MCF 10A (cell line): ENCODE data around the gene FOXP4. TPM values are rescaled to one million over a fixed set of nuclear protein-coding genes. Genes with fewer than 3 reads are reported as not detected.

Experiments used
- BruUV-seq: library from RNA; stranded (reverse); fragments of 400-500 nt; replicated peaks from 2 replicates; lab custom pipeline; 2021; lab: Mats Ljungman, UMichigan
- CTCF ChIA-PET: fragments of 300-600 bp; sonication (Branson Sonifier 250); formaldehyde crosslinking; extraction: SDS; loops from one replicate; lab custom pipeline; 2021; ENCODE audit warnings: antibody characterized with exemption, inconsistent platforms; lab: Yijun Ruan, JAX
- POLR2A ChIA-PET: fragments of 300-600, 350-650 bp; sonication (Branson Sonifier 250); formaldehyde crosslinking; extraction: SDS; loops from one replicate; lab custom pipeline; 2020; ENCODE audit warnings: antibody characterized with exemption, inconsistent platforms; lab: Yijun Ruan, JAX
- DNase-seq: peaks from one replicate; pipeline ENCODE4 v3.0.0-alpha.2; 2018; ENCODE audit not compliant: unreplicated experiment
- H3K27ac Mint-ChIP-seq: one replicate; pipeline ENCODE4 v1.8.0; 2022; ENCODE audit warnings: mild to moderate bottlenecking, low read depth, mixed read lengths; ENCODE audit not compliant: unreplicated experiment
- H3K27me3 Mint-ChIP-seq: one replicate; pipeline ENCODE4 v1.8.0; 2022; ENCODE audit warnings: mixed read lengths; ENCODE audit not compliant: insufficient read depth, unreplicated experiment
- H3K36me3 Mint-ChIP-seq: one replicate; pipeline ENCODE4 v1.8.0; 2022; ENCODE audit warnings: mild to moderate bottlenecking, moderate library complexity, mixed read lengths; ENCODE audit not compliant: insufficient read depth, unreplicated experiment
- H3K4me1 Mint-ChIP-seq: one replicate; pipeline ENCODE4 v1.8.0; 2022; ENCODE audit warnings: mixed read lengths; ENCODE audit not compliant: insufficient read depth, unreplicated experiment
- H3K4me3 Mint-ChIP-seq: one replicate; pipeline ENCODE4 v1.8.0; 2022; ENCODE audit warnings: mild to moderate bottlenecking, moderate library complexity, mixed read lengths; ENCODE audit not compliant: unreplicated experiment
- H3K9me3 Mint-ChIP-seq: one replicate; pipeline ENCODE4 v1.8.0; 2022; ENCODE audit warnings: mixed read lengths; ENCODE audit not compliant: unreplicated experiment
- CTCF ChIP-seq: fragments of 200-600 bp; IDR thresholded peaks from one replicate; pipeline ENCODE4 v1.8.0; 2022; ENCODE audit warnings: antibody characterized with exemption, mild to moderate bottlenecking; ENCODE audit not compliant: unreplicated experiment
- intact Hi-C: fragments of 100-400 bp; cut with micrococcal nuclease; formaldehyde crosslinking; loops from 2 replicates; pipeline ENCODE4 v1.14.1; 2022
- total RNA-seq: library from RNA; stranded (reverse); gene quantifications from 2 replicates; pipeline ENCODE4 v1.2.3, GENCODE V29; 2022

Gene FOXP4
- total RNA-seq, 1 experiment from 2014 or later, result 16.5 TPM

DNA sequence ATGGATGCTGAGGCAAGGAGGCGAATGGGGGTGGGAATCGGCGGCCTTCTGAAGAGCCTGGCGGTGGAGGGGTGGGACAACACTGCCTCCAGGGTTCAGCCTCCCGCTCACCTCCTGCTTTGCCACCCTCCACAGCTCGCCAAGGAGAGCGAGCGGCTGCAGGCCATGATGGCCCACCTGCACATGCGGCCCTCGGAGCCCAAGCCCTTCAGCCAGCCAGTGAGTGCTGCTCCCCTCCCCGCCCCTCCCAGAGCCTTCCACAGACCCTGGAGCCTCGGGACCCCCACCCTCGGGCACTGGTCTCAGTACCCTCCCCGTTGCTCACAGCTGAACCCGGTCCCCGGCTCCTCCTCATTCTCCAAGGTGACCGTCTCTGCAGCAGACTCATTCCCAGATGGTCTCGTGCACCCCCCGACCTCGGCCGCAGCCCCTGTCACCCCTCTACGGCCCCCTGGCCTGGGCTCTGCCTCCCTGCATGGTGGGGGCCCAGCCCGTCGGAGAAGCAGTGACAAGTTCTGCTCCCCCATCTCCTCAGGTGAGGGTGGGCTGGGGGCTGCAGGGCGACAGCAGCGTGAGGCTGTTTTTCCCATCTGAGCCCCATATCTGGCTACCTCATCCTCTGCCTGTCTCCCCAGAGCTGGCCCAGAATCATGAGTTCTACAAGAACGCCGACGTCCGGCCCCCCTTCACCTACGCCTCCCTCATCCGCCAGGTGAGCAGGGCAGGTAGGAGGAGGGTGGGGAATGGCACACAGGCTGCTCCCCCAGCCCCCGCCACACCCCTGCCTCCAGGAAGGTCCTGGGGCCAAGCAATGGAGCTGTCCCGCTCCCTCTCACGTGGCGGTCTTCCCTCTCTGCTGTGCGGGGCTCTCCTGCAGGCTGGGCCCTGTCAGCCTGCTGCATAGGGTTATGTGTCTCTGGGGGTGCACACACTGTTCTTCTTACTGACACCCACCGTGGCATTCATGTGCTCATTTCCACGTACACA is 43.7 kb downstream of the FOXP4 start:
- no peaks in the 10 kb centered on the region for H3K4me1 Mint-ChIP-seq
- H3K27ac Mint-ChIP-seq, result no peak overlapping the region
- ChIA-PET POLR2A (no interaction called here), CTCF (interaction anchor here (0.5 to 12.2 kb wide), 9 partner anchors 13 to 419 kb away, joined by 3 to 139 read pairs (median 3); no protein-coding TSS in a partner anchor)
- no peak for DNase-seq
- H3K4me3 Mint-ChIP-seq, result no peak overlapping the region
- no TSS peak for BruUV-seq
- no peaks in the 10 kb centered on the region for H3K27me3 Mint-ChIP-seq
- TF ChIP-seq CTCF, result no peak
- no peaks in the 10 kb centered on the region for H3K9me3 Mint-ChIP-seq
- peaks cover 7% of the 10 kb centered on the region for H3K36me3 Mint-ChIP-seq
- intact Hi-C loops, result loop anchor here (5.0 kb wide), 1 partner anchor 43 kb away; the partner anchor contains the start of gene FOXP4

- Mint-ChIP-seq H3K4me3 (no peak overlapping the region), H3K9me3 (no peaks in the 10 kb centered on the region), H3K27me3 (no peaks in the 10 kb centered on the region), H3K27ac (no peak overlapping the region), H3K4me1 (no peaks in the 10 kb centered on the region), H3K36me3 (peaks cover 9% of the 10 kb centered on the region)
- DNase-seq, result no peak
- POLR2A ChIA-PET, result no interaction called here
- no TSS peak for BruUV-seq
- TF ChIP-seq CTCF, result no peak
- intact Hi-C loops, result loop anchor here (5.0 kb wide), 1 partner anchor 44 kb away; the partner anchor contains the start of gene FOXP4
- CTCF ChIA-PET, result interaction anchor here (0.6 to 12.2 kb wide), 20 partner anchors 7 to 723 kb away, joined by 3 to 139 read pairs (median 4); no protein-coding TSS in a partner anchor
These were observed 44.9 kb downstream of the FOXP4 start for GRCh38 chr6:41591122-41591521.

DNA sequence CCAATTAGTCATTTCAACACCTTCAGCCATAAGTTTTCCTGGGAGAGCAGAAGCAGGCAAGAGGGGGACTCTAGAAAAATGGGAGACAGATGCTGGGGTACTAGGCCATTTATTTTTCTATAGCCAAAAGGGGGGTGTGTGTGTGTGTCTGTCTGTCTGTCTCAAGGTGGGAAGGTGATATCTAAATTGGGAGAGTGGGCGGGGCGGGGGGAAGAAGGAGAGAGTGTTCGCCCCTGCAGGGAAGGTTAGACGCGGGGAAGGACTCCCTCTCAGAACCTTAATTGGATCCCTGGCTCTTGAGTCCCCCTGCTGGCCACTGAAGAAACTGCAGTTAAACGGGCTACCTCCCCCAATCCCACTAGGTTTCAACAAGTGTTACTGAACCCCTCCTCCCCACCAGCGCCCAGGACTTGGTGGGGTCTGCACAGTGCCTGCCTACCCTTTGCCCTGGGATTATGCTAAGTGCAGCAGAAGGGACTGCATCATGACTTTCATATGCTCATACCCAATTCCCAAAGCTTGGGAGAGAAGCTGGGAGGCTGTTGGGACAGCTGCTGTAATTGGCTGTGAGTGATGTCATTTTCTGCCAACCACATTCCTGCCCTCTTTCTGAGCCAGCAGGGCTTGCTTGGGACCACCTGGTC is 45.8 kb downstream of the FOXP4 start:
- DNase-seq, result peak; percentile 76
- Mint-ChIP-seq H3K9me3 (no peaks in the 10 kb centered on the region), H3K27me3 (no peaks in the 10 kb centered on the region), H3K27ac (no peak overlapping the region), H3K4me1 (no peaks in the 10 kb centered on the region), H3K4me3 (no peak overlapping the region), H3K36me3 (peaks cover 18% of the 10 kb centered on the region)
- no TSS peak for BruUV-seq
- intact Hi-C loops, result loop anchor here (1.0 to 5.0 kb wide), 4 partner anchors 45 to 223 kb away; partner anchors contain the start of gene FOXP4
- ChIA-PET CTCF (interaction anchor here (0.6 to 12.2 kb wide), 24 partner anchors 8 to 722 kb away, joined by 3 to 139 read pairs (median 4); no protein-coding TSS in a partner anchor), POLR2A (interaction anchor here (0.7 kb wide), 1 partner anchor 397 kb away, joined by 3 read pairs; no protein-coding TSS in a partner anchor)
- TF ChIP-seq CTCF, result peak; percentile 94
